K562 (cell line): ENCODE measurements around the gene TBX19. TPM values are rescaled to one million over a fixed set of nuclear protein-coding genes. Genes with fewer than 3 reads are reported as not detected.
A peak's percentile ranks its signal among the peaks of the same experiment; 100 is the strongest.

Source experiments
- BCLAF1 ChIP-seq, 2 experiments: fragments of 450-650 bp in 1 of 2; IDR thresholded peaks; 2 replicates each; pipeline ENCODE4 v1.6.1; 2011 to 2017; ENCODE audit warnings: low read depth in 2 of 2, antibody characterized with exemption in 1 of 2, borderline replicate concordance in 1 of 2, low read length in 1 of 2, mild to moderate bottlenecking in 1 of 2, mixed read lengths in 1 of 2; ENCODE audit not compliant: control insufficient read depth in 1 of 2
- DMBX1 ChIP-seq: fragments of 250-450 bp; sonication (Bioruptor Pico); IDR thresholded peaks from 2 replicates; pipeline ENCODE4 v1.8.0; 2022; ENCODE audit warnings: inconsistent platforms, mild to moderate bottlenecking, moderate library complexity, borderline replicate concordance
- GTF2E2 ChIP-seq: fragments of 200-800 bp; sonication (Bioruptor generic); IDR thresholded peaks from 2 replicates; pipeline ENCODE4 v1.6.1; 2016; ENCODE audit warnings: missing genetic modification characterization, missing compliant biosample characterization
- ID3 ChIP-seq, 2 experiments: fragments of 250-450 bp in 1 of 2; fragments of 450-650 bp in 1 of 2; sonication (Bioruptor Pico) in 1 of 2; IDR thresholded peaks; 2 replicates each; pipeline versions ENCODE4 v1.6.1 to v1.8.0; 2016 to 2021; ENCODE audit warnings: mild to moderate bottlenecking in 2 of 2, moderate library complexity in 2 of 2, missing compliant biosample characterization in 1 of 2, missing genetic modification characterization in 1 of 2
- IRF1 ChIP-seq: sonication (generic); formaldehyde crosslinking; IDR thresholded peaks from 2 replicates; pipeline ENCODE4 v1.8.0; 2022; ENCODE audit warnings: missing genetic modification reagents, mild to moderate bottlenecking, borderline replicate concordance
- MECOM ChIP-seq: fragments of 250-450 bp; sonication (Bioruptor Pico); IDR thresholded peaks from 2 replicates; pipeline ENCODE4 v1.8.0; 2022; ENCODE audit warnings: inconsistent platforms
- MEF2D ChIP-seq: conservative IDR thresholded peaks from 2 replicates; pipeline ENCODE4 v1.6.1; 2016; ENCODE audit warnings: low read depth, missing genetic modification characterization, missing compliant biosample characterization
- PTTG1 ChIP-seq: fragments of 450-650 bp; IDR thresholded peaks from 2 replicates; pipeline ENCODE4 v1.6.1; 2016; ENCODE audit warnings: low read depth, mild to moderate bottlenecking, missing genetic modification characterization, missing compliant biosample characterization
- PYGO2 ChIP-seq: fragments of 450-650 bp; IDR thresholded peaks from 2 replicates; pipeline ENCODE4 v1.6.1; 2016; ENCODE audit warnings: mild to moderate bottlenecking, missing genetic modification characterization, moderate library complexity, missing compliant biosample characterization
- ZNF175 ChIP-seq: fragments of 200-800 bp; sonication (Bioruptor generic); IDR thresholded peaks from 2 replicates; pipeline ENCODE4 v1.6.1; 2016; ENCODE audit warnings: low read depth, mild to moderate bottlenecking, missing genetic modification characterization, missing compliant biosample characterization
- ZNF395 ChIP-seq: fragments of 200-800 bp; sonication (Bioruptor generic); IDR thresholded peaks from 2 replicates; pipeline ENCODE4 v1.6.1; 2017; ENCODE audit warnings: missing genetic modification characterization, missing compliant biosample characterization
- ZNF668 ChIP-seq: fragments of 250-450 bp; sonication (Bioruptor Pico); IDR thresholded peaks from 2 replicates; pipeline ENCODE4 v1.8.0; 2022; ENCODE audit warnings: mild to moderate bottlenecking, inconsistent platforms
- polyA plus RNA-seq, 8 experiments: library from polyadenylated mRNA; depleted of rRNA in 4 of 8; stranded (reverse) in 5 of 8; unstranded in 3 of 8; fragments of >200 nt; fragmentation: Nextera tagmentation in 2 of 8; fragmentation: Illumina TruSeq in 1 of 8; extraction: Ambion mirVana in 2 of 8; extraction: Trizol in 1 of 8; gene quantifications; 2 replicates each; pipeline versions ENCODE4 v1.2.1 to v1.2.3, GENCODE V29; 2011 to 2014; ENCODE audit warnings: inconsistent platforms in 1 of 8, missing spikeins in 1 of 8
- total RNA-seq, 7 experiments: library from RNA; depleted of rRNA in 6 of 7; stranded (reverse); fragments of >200 nt in 6 of 7; fragmentation: Illumina TruSeq in 2 of 7; extraction: Trizol in 2 of 7; gene quantifications; 2 replicates each; pipeline versions ENCODE4 v1.2.1 to v1.2.3, GENCODE V29; 2011 to 2021; ENCODE audit warnings: low replicate concordance in 1 of 7

TBX19 gene
- total and polyA plus RNA-seq, 9 of the 15 experiments (the other 6 are each of a cell fraction or from before 2014, with no cell fraction given), result 0.32 to 3.1 (median 0.95) TPM

- TF ChIP-seq ZNF395, result 0 out of 2 replicates have a peak, but pooled peaks have one; percentile 37
- peak; percentile 58; the same call in 1 of the 2 replicates for TF ChIP-seq MEF2D (tag)
- no peak for TF ChIP-seq IRF1 (CRISPR knock-in tag)
- TF ChIP-seq PTTG1 (tag), result peak; percentile 80
- TF ChIP-seq DMBX1 (CRISPR knock-in tag), result peak; percentile 91; the same call in 1 of the 2 replicates
- no peak for TF ChIP-seq GTF2E2
- peak; percentile 44; the same call in 1 of the 2 replicates for TF ChIP-seq ZNF668 (CRISPR knock-in tag)
- peak; percentile 77 for TF ChIP-seq MECOM (CRISPR knock-in tag)
- no peak for TF ChIP-seq ID3 (CRISPR knock-in tag; IDR thresholded peaks at IDR 0.05)
- peak; percentile 72; the same call in 1 of the 2 replicates for TF ChIP-seq ID3 (tag; IDR thresholded peaks at IDR 0.05)
- peak; percentile 57; the same call in 1 of the 2 replicates for TF ChIP-seq ZNF175 (CRISPR knock-in tag)
- TF ChIP-seq BCLAF1 (IDR thresholded peaks at IDR 0.05; ENCODE audit: borderline replicate concordance in 1 of 2, control insufficient read depth in 1 of 2, low read depth in 2 of 2, low read length in 1 of 2), result no peak
- TF ChIP-seq PYGO2 (tag), result peak; percentile 69; the same call in 1 of the 2 replicates
Observed at GRCh38 chr1:168303716-168304540, 23.3 kb downstream of the TBX19 start (continued).
